H4 (cell line): ENCODE data around the gene OR5B17. TPM values are rescaled to one million over a fixed set of nuclear protein-coding genes. Genes with fewer than 3 reads are reported as not detected.
"Not testable (repeated sequence)": the region's sequence is repeated elsewhere in the genome, so short reads cannot be mapped to it uniquely, and the experiment has no call there.

ENCODE experiments used
- DNase-seq: peaks from one replicate; pipeline ENCODE4 v3.0.0-alpha.2; 2015; ENCODE audit warnings: low spot score
- total RNA-seq: library from RNA; depleted of rRNA; stranded (reverse); fragments of >200 nt; shearing (Covaris generic); gene quantifications from 2 replicates; pipeline ENCODE4 v1.2.3, GENCODE V29; 2014; rRNA removed

The OR5B17 gene
- not detected in 2 replicates for total RNA-seq

DNA sequence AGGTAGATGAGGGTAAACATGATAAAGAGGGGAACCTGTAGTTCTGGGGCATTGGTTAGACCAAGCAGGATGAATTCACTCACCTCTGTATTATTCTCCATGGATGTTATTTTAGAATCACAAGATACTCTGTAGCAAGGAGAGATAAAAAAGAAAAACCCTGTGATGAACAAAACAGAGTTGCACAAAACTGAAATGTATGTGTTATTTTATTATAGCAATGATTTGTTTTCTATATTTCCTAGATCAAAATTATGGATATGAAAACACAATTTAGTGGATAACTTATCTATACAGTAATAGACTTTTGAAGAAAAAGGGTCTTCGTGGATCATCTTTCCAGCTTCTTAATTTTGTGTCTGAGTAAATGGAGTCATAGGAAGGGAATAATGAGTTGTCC lies at the start of gene OR5B17:
Gene OR5B17 (minus strand): TSS at position 101 of the 400 bp plus-strand sequence. CDS start 0 bp downstream, at position 101.
- DNase-seq, result no peak

DNA sequence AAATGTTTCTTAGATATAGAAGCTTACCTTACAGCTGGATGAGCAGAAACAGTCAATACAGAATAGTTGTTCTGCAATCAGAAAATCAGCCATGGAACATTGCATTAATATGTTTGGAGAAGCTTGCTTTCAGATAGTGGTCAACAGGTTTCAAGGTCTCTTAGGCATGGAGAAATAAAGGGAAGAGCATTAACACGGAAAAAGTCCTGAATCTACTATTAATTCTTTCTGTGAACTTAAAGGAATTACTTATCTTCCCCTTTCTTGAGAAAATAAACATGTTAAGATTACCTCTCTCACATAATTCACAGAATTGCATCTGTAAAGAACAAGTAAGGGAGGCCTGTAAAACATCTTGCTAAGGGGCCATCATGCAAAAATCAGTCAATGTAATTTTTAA lies 47.9 kb upstream of the OR5B17 start, which contains the start of gene OR5B3:
Gene OR5B3 (minus strand): TSS at position 101 of the 400 bp plus-strand sequence. CDS start 3,465 bp downstream, outside the sequence.
- DNase-seq, result no peak

GRCh38 chr11:58399622-58400021 lies 40.8 kb upstream of the OR5B17 start:
- not testable (repeated sequence) for DNase-seq

DNA sequence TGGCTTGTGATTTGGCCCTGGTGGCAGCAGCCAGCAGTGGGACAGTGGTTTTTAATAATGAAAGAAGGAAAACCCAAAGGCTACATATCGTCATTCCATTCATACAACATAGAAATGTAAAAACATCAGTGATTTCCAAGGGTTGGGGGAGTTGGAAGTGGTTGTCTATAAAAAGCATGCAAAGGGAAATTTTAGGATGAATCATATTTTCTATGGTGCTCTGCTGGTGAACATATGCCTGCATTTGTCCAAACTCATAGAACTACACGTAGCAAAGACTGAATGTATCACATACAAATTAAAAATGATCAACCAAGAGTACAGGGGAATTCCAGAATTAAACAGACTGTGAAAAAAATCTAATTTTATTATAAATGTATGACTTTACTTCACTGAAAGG lies 36.7 kb upstream of the OR5B17 start:
- no peak for DNase-seq

- DNase-seq, result no peak
Measured at GRCh38 chr11:58394195-58394594, 35.3 kb upstream of the OR5B17 start.

DNA sequence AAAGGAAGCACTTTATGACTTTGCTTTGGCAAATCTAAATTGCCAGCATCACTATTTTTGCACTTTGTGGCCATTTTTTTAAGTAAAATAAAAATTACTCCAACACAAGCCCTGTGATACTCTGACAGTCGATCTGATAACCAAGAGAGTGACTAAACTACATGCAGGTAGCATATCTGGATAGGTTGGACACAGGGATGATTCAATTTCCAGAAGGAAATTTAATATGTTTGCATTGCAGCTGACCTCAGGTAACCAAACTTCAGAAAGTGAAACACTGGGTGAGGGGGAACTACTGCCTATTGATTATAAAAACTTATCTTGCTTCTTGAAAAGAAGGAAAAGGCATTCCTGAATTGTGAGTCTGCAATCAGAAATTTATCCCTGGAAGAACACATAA lies 33.9 kb upstream of the OR5B17 start:
- no peak for DNase-seq

DNA sequence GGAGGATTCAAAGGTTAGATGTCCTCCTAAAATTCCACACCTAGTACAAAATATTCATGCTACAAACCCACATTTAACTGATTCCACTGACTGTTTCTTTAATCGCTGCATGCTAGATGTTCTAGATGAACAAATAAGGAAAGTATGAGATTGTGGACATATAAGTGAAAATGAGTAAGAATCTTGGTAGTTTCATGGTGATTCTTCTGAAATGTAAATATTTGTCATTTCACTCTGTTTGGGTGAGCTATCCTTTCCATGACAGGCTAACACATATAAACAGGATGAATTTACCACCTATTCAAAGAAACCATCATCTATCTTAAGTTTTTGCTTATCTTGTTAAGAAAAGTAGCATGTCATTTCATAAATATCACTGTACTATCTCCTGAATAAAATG lies 33.0 kb upstream of the OR5B17 start:
- no peak for DNase-seq

DNA sequence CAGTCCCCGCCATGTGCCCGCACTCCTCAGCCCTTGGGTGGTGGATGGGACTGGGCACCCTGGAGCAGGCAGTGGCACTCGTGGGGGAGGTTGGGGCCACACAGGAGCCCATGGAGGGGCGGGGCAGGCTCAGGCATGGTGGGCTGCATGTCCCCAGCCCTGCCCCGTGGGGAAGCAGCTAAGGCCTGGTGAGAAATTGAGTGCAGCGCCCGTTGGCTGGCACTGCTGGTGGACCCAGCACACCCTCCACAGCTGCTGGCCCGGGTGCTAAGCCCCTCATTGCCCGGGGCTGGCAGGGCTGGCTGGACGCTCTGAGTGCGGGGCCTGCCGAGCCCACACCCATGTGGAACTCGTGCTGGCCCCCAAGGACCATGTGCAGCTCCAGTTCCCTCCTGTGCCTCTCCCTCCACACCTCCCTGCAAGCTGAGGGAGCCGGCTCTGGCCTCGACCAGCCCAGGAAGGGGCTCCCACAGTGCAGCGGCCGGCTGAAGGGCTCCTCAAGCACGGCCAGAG lies 31.7 kb upstream of the OR5B17 start:
- DNase-seq, result no peak

DNA sequence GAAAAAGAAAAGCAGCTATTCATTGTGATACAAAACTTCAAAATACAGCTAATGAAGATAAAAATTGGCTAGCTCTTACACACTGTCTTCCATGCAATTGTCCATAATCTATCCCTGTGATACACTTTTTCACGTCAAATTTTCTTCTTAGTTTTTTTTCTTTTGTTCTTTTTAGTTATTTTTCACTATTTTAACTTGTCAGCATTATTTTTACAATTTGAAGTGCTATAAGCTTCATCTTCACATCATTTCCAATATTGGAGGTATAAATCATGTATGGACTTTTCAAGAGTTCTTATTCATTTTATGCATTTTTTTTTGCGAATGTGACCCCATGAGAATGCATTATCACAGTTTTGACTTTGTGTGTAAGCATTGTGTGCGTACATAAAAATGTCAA lies 4.1 kb downstream of the OR5B17 start:
- DNase-seq, result no peak

DNA sequence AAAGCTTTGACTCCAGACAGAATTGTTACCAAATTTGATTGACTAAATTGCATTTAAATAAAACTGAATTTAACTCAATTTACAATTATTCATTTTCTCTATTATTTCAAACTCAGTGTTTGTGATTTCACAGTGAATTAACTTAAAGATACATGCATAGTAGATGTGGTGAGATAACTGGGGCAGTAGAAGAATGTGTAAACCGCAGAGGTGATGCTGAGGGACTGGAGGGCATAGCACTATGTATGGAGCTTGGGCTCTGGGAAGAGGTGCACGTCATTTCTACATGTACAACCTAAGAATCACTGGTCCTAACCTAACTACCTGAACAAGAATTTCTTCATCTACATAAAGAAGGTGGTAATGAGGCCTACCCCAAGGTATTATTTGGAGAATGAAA lies 13.7 kb downstream of the OR5B17 start:
- no peak for DNase-seq

- no peak for DNase-seq
Measured at GRCh38 chr11:58334708-58335107, 24.2 kb downstream of the OR5B17 start.

- no peak for DNase-seq
Measured at GRCh38 chr11:58330861-58331260, 28.0 kb downstream of the OR5B17 start.

- no peak for DNase-seq
Measured at GRCh38 chr11:58318532-58318931, 40.3 kb downstream of the OR5B17 start.

DNA sequence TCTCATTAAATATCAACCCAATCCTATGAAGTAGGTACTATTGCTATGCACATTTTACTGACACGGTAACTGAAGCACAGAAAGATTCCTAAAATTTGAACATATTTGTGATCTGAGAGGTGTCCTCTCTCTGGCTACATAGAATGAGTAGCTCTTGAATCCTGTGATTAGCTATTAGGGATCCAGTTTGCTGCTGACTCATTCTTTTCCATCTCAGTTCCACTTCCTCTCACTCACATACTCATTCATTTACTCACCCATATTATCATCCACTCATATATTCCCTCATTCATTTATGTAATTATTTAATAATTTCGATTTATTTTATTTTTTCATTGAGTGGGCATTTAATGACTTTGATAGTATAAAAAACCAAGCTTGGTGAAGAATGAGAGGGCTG lies 42.7 kb downstream of the OR5B17 start:
- DNase-seq, result no peak

Other genes starting within 250 kb of the OR5B17 start
- gene OR9I1, start 233.5 kb downstream of the OR5B17 start, total RNA-seq, result not detected in 2 replicates
- gene OR9Q2, start 170.0 kb downstream of the OR5B17 start, total RNA-seq, result not detected in 2 replicates
- not detected in 2 replicates for gene OR1S2, start 154.9 kb downstream of the OR5B17 start, total RNA-seq
- gene OR1S1, start 146.3 kb downstream of the OR5B17 start, total RNA-seq, result not detected in 2 replicates
- gene OR10Q1, start 130.2 kb downstream of the OR5B17 start, total RNA-seq, result not detected in 2 replicates
- not detected in 2 replicates for gene OR10W1, start 90.8 kb downstream of the OR5B17 start, total RNA-seq
- not detected in 2 replicates for gene OR5B3, start 47.8 kb upstream of the OR5B17 start, total RNA-seq
- not detected in 2 replicates for gene OR5B2, start 69.1 kb upstream of the OR5B17 start, total RNA-seq
- not detected in 2 replicates for gene OR5B12, start 83.2 kb upstream of the OR5B17 start, total RNA-seq
- not detected in 2 replicates for gene OR5B21, start 149.0 kb upstream of the OR5B17 start, total RNA-seq
- 5.5 and 10.7 TPM in 2 replicates for gene LPXN, start 216.8 kb upstream of the OR5B17 start, total RNA-seq
- 45.8 and 49.2 TPM in 2 replicates for gene ZFP91, start 220.0 kb upstream of the OR5B17 start, total RNA-seq